Activated CD8-positive, alpha-beta memory T cell treated with anti-CD3 and anti-CD28 coated beads, Interleukin-2, amount 10 ng/mL, durations not matched to agents 7 days and 5 days (primary cell): ENCODE measurements around the gene SAE1. TPM values are rescaled to one million over a fixed set of nuclear protein-coding genes. Genes with fewer than 3 reads are reported as not detected.

Source experiments
- ATAC-seq: fragments of 150-1000 bp; cut with Tn5 transposase; one replicate; pipeline ENCODE4 v1.10.0; 2021; ENCODE audit warnings: moderate library complexity
- CTCF ChIA-PET: fragments of 350-600 bp; sonication (Branson Sonifier 250); formaldehyde crosslinking; loops from one replicate; lab custom pipeline; 2021; ENCODE audit warnings: antibody characterized with exemption; lab: Charles Lee
- DNase-seq: peaks from one replicate; pipeline ENCODE4 v3.0.0-alpha.2; 2020
- H3K27ac Mint-ChIP-seq: one replicate; pipeline ENCODE4 v1.8.0; 2021; ENCODE audit warnings: mild to moderate bottlenecking, mixed read lengths
- H3K27me3 Mint-ChIP-seq: one replicate; pipeline ENCODE4 v1.8.0; 2021; ENCODE audit warnings: mixed read lengths
- H3K36me3 Mint-ChIP-seq: one replicate; pipeline ENCODE4 v1.8.0; 2021; ENCODE audit warnings: mild to moderate bottlenecking, mixed read lengths
- H3K4me1 Mint-ChIP-seq: one replicate; pipeline ENCODE4 v1.8.0; 2021; ENCODE audit warnings: mixed read lengths
- H3K4me3 Mint-ChIP-seq: one replicate; pipeline ENCODE4 v1.8.0; 2021; ENCODE audit warnings: mild to moderate bottlenecking, moderate library complexity, mixed read lengths
- H3K9me3 Mint-ChIP-seq: one replicate; pipeline ENCODE4 v1.8.0; 2022; ENCODE audit warnings: low read depth, mixed read lengths
- total RNA-seq, 2 experiments: library from RNA; stranded (reverse); gene quantifications; one replicate each; pipeline ENCODE4 v1.2.3, GENCODE V29; 2021

SAE1 gene
- total RNA-seq, 2 experiments from 2014 or later: 153 to 171 TPM

- peaks cover 5% of the 10 kb centered on the region for H3K36me3 Mint-ChIP-seq
- ATAC-seq (peak; percentile 7), DNase-seq (peak; percentile 91)
- peaks cover 22% of the 10 kb centered on the region for H3K4me1 Mint-ChIP-seq
- no peaks in the 10 kb centered on the region for H3K9me3 Mint-ChIP-seq
- H3K4me3 Mint-ChIP-seq: peak overlapping the region; percentile 75
- CTCF ChIA-PET: interaction anchor here (0.9 to 7.6 kb wide), 24 partner anchors 8 to 289 kb away, joined by 3 to 136 read pairs (median 5); partner anchors contain the start of genes DHX34, INAFM1, SAE1 and ZC3H4
- H3K27me3 Mint-ChIP-seq: no peaks in the 10 kb centered on the region
- peak overlapping the region; percentile 90 for H3K27ac Mint-ChIP-seq
Observed at GRCh38 chr19:47226426-47227351, 96.1 kb downstream of the SAE1 start.

- Mint-ChIP-seq H3K4me1 (peaks cover 30% of the 10 kb centered on the region), H3K9me3 (no peaks in the 10 kb centered on the region), H3K27ac (peak overlapping the region; percentile 82), H3K36me3 (peaks cover 5% of the 10 kb centered on the region), H3K4me3 (peak overlapping the region; percentile 75), H3K27me3 (no peaks in the 10 kb centered on the region)
- DNase-seq: peak; percentile 83
- no peak for ATAC-seq
- CTCF ChIA-PET: interaction anchor here (1.5 to 7.6 kb wide), 9 partner anchors 10 to 114 kb away, joined by 3 to 136 read pairs (median 12); partner anchors contain the start of gene ZC3H4
Observed at GRCh38 chr19:47227352-47228167, 96.9 kb downstream of the SAE1 start.

GRCh38 chr19:47228168-47228936 is 97.7 kb downstream of the SAE1 start:
- Mint-ChIP-seq H3K27me3 (no peaks in the 10 kb centered on the region), H3K9me3 (no peaks in the 10 kb centered on the region), H3K4me3 (peak overlapping the region; percentile 75), H3K4me1 (peaks cover 34% of the 10 kb centered on the region), H3K27ac (no peak overlapping the region), H3K36me3 (peaks cover 5% of the 10 kb centered on the region)
- DNase-seq (peak; percentile 78), ATAC-seq (peak; percentile 12)
- CTCF ChIA-PET: interaction anchor here (1.8 to 7.6 kb wide), 3 partner anchors 11 to 18 kb away, joined by 7 to 136 read pairs (median 15); no protein-coding TSS in a partner anchor

GRCh38 chr19:47228937-47229675 is 98.5 kb downstream of the SAE1 start:
- Mint-ChIP-seq H3K4me3 (no peak overlapping the region), H3K9me3 (no peaks in the 10 kb centered on the region), H3K27me3 (no peaks in the 10 kb centered on the region), H3K27ac (no peak overlapping the region), H3K36me3 (peaks cover 5% of the 10 kb centered on the region), H3K4me1 (peaks cover 34% of the 10 kb centered on the region)
- DNase-seq (peak; percentile 55), ATAC-seq (no peak)
- CTCF ChIA-PET: interaction anchor here (1.2 to 2.1 kb wide), 3 partner anchors 10 to 43 kb away, joined by 3 to 15 read pairs (median 7); no protein-coding TSS in a partner anchor

GRCh38 chr19:47229676-47230053 is 99.0 kb downstream of the SAE1 start:
- CTCF ChIA-PET: interaction anchor here (1.2 to 2.1 kb wide), 3 partner anchors 9 to 43 kb away, joined by 3 to 15 read pairs (median 7); no protein-coding TSS in a partner anchor
- no peaks in the 10 kb centered on the region for H3K27me3 Mint-ChIP-seq
- no peak for DNase-seq
- H3K36me3 Mint-ChIP-seq: peaks cover 5% of the 10 kb centered on the region
- H3K4me1 Mint-ChIP-seq: peaks cover 34% of the 10 kb centered on the region
- no peaks in the 10 kb centered on the region for H3K9me3 Mint-ChIP-seq
- H3K4me3 Mint-ChIP-seq: no peak overlapping the region
- ATAC-seq: no peak
- H3K27ac Mint-ChIP-seq: no peak overlapping the region

- Mint-ChIP-seq H3K36me3 (peaks cover 4% of the 10 kb centered on the region), H3K4me3 (peak overlapping the region; percentile 33), H3K9me3 (no peaks in the 10 kb centered on the region), H3K27ac (no peak overlapping the region), H3K27me3 (peaks cover 1% of the 10 kb centered on the region), H3K4me1 (peaks cover 33% of the 10 kb centered on the region)
- ATAC-seq (peak; percentile 17), DNase-seq (peak; percentile 89)
- CTCF ChIA-PET: interaction anchor here (1.2 to 2.1 kb wide), 3 partner anchors 9 to 44 kb away, joined by 3 to 15 read pairs (median 7); no protein-coding TSS in a partner anchor
Observed at GRCh38 chr19:47230054-47230920, 99.7 kb downstream of the SAE1 start.

- no peak for ATAC-seq
- CTCF ChIA-PET: no interaction called here
- H3K27ac Mint-ChIP-seq: peak within 1 kb of the TSS; percentile 80
Observed at GRCh38 chr19:47230921-47231214, 100.2 kb downstream of the SAE1 start, which contains the start of gene BBC3. Gene BBC3 (minus strand): TSS chr19:47231199. CDS start chr19:47228431, 2,768 bp downstream.

GRCh38 chr19:47231215-47232054 is 100.8 kb downstream of the SAE1 start:
- Mint-ChIP-seq H3K4me1 (peaks cover 27% of the 10 kb centered on the region), H3K27ac (peak overlapping the region; percentile 80), H3K27me3 (peaks cover 8% of the 10 kb centered on the region), H3K36me3 (no peaks in the 10 kb centered on the region), H3K4me3 (peak overlapping the region; percentile 71), H3K9me3 (no peaks in the 10 kb centered on the region)
- CTCF ChIA-PET: interaction anchor here (1.2 to 4.7 kb wide), 3 partner anchors 9 to 21 kb away, joined by 5 to 61 read pairs (median 17); no protein-coding TSS in a partner anchor
- ATAC-seq (peak; percentile 60), DNase-seq (peak; percentile 94)

More at GRCh38 chr19:47230921-47231214, 100.2 kb downstream of the SAE1 start, which contains the start of gene BBC3:
- H3K4me1 Mint-ChIP-seq: peaks cover 27% of the 10 kb centered on the region
- H3K4me3 Mint-ChIP-seq: peak within 1 kb of the TSS; percentile 71
- H3K9me3 Mint-ChIP-seq: no peaks in the 10 kb centered on the region
- DNase-seq: no peak
- no peaks in the 10 kb centered on the region for H3K36me3 Mint-ChIP-seq
- H3K27me3 Mint-ChIP-seq: peaks cover 3% of the 10 kb centered on the region

- Mint-ChIP-seq H3K4me3 (peak overlapping the region; percentile 71), H3K27me3 (peaks cover 8% of the 10 kb centered on the region), H3K9me3 (no peaks in the 10 kb centered on the region), H3K4me1 (peaks cover 19% of the 10 kb centered on the region), H3K27ac (peak overlapping the region; percentile 80), H3K36me3 (no peaks in the 10 kb centered on the region)
- DNase-seq (no peak), ATAC-seq (no peak)
- CTCF ChIA-PET: interaction anchor here (0.7 to 4.7 kb wide), 4 partner anchors 8 to 22 kb away, joined by 3 to 61 read pairs (median 11); no protein-coding TSS in a partner anchor
Observed at GRCh38 chr19:47232422-47233211, 102.0 kb downstream of the SAE1 start.
